ENCODE results near the gene SNRNP70. TPM values are rescaled to one million over a fixed set of nuclear protein-coding genes. Genes with fewer than 3 reads are reported as not detected.

The SNRNP70 gene
- polyA plus RNA-seq, 3 donors, result 27.4 to 360 (median 40.4) TPM

DNA sequence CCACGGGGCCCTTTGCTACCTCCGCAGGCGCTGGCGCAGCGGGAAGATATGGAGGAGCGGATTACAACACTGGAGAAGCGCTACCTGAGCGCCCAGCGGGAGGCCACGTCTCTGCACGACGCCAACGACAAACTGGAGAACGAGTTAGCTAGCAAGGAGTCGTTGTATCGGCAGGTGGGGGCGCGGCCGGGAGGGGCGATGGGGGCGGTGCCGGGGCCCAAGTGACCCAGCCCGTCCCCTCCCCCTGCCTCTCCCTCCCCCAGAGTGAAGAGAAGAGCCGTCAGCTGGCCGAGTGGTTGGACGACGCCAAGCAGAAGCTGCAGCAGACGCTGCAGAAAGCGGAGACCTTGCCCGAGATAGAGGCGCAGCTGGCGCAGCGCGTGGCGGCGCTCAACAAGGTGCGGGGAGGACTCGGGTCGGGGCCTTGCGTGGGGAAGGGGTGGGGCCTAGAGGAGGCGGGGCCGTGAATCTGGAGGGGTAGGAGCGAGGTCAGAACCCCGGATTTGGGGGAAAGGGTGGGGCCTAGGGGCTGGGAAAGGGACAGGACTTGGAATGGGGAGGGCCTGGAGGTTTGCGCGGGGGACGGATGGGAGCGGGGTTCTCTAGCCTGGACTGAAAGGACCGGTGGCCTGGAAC, 47.8 kb downstream of the SNRNP70 start:
- H3K36me3 Mint-ChIP-seq, result no peaks in the 10 kb centered on the region
- DNase-seq, result no peak
- H3K4me3 ChIP-seq (replicated peaks in 1 of 3; ENCODE audit: low read depth in 2 of 3, low read length in 3 of 3), result peak overlapping the region in 2 of 3 experiments; percentile 13 to 72
- peaks cover 15 to 35% of the 10 kb centered on the region in 2 donors for H3K4me1 ChIP-seq (ENCODE audit: control insufficient read depth in 1 of 2, insufficient read depth in 2 of 2, low read length in 2 of 2)
- peaks cover 0 to 17% of the 10 kb centered on the region in 2 donors for H3K27me3 ChIP-seq (ENCODE audit: control insufficient read depth in 2 of 2, insufficient read depth in 2 of 2, low read length in 2 of 2)
- peak overlapping the region; percentile 63 for H2AFZ ChIP-seq (ENCODE audit: insufficient read depth, low read depth, low read length, poor library complexity, severe bottlenecking)
- peak overlapping the region; percentile 21 for H3K9ac ChIP-seq (ENCODE audit: insufficient read depth, low read length, poor library complexity, severe bottlenecking)
- WGBS (ENCODE audit: insufficient coverage), result 25% methylated on average over 45 of the region's 49 CpGs
- peak overlapping the region; percentile 67 to 88 for H3K4me3 Mint-ChIP-seq
- peaks cover 18 to 32% (median 23%) of the 10 kb centered on the region in 7 donors for H3K9me3 Mint-ChIP-seq
- peak overlapping the region in 1 of 7 donors; percentile 55 for H3K27ac Mint-ChIP-seq
- H4K20me1 ChIP-seq (ENCODE audit: insufficient read depth, low read length), result no peaks in the 10 kb centered on the region
- peaks cover 24 to 35% (median 33%) of the 10 kb centered on the region in 3 donors for H3K27me3 Mint-ChIP-seq (ENCODE audit: low read depth in 3 of 3)
- peak overlapping the region; percentile 72 for H3K4me2 ChIP-seq (replicated peaks; ENCODE audit: extremely low read depth, low read length, poor library complexity, severe bottlenecking)
- peaks cover 0 to 18% of the 10 kb centered on the region in 2 donors for H3K9me3 ChIP-seq (replicated peaks in 1 of 2; ENCODE audit: control insufficient read depth in 1 of 2, insufficient read depth in 1 of 2, low read length in 2 of 2)
- H3K36me3 ChIP-seq (replicated peaks in 1 of 2; ENCODE audit: control insufficient read depth in 1 of 2, insufficient read depth in 2 of 2, low read length in 2 of 2), result no peaks in the 10 kb centered on the region
- H3K27ac ChIP-seq (ENCODE audit: low read depth in 1 of 2, low read length in 2 of 2), result no peak overlapping the region
- H3K79me2 ChIP-seq (ENCODE audit: insufficient read depth, low read length), result no peaks in the 10 kb centered on the region
- H3K4me1 Mint-ChIP-seq, result peaks cover 37% of the 10 kb centered on the region
- intact Hi-C loops (cut with micrococcal nuclease), result no loop called here
- TF ChIP-seq, protein P1, sequence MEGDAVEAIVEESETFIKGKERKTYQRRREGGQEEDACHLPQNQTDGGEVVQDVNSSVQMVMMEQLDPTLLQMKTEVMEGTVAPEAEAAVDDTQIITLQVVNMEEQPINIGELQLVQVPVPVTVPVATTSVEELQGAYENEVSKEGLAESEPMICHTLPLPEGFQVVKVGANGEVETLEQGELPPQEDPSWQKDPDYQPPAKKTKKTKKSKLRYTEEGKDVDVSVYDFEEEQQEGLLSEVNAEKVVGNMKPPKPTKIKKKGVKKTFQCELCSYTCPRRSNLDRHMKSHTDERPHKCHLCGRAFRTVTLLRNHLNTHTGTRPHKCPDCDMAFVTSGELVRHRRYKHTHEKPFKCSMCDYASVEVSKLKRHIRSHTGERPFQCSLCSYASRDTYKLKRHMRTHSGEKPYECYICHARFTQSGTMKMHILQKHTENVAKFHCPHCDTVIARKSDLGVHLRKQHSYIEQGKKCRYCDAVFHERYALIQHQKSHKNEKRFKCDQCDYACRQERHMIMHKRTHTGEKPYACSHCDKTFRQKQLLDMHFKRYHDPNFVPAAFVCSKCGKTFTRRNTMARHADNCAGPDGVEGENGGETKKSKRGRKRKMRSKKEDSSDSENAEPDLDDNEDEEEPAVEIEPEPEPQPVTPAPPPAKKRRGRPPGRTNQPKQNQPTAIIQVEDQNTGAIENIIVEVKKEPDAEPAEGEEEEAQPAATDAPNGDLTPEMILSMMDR (IDR thresholded peaks at IDR 0.05), result no peak

DNA sequence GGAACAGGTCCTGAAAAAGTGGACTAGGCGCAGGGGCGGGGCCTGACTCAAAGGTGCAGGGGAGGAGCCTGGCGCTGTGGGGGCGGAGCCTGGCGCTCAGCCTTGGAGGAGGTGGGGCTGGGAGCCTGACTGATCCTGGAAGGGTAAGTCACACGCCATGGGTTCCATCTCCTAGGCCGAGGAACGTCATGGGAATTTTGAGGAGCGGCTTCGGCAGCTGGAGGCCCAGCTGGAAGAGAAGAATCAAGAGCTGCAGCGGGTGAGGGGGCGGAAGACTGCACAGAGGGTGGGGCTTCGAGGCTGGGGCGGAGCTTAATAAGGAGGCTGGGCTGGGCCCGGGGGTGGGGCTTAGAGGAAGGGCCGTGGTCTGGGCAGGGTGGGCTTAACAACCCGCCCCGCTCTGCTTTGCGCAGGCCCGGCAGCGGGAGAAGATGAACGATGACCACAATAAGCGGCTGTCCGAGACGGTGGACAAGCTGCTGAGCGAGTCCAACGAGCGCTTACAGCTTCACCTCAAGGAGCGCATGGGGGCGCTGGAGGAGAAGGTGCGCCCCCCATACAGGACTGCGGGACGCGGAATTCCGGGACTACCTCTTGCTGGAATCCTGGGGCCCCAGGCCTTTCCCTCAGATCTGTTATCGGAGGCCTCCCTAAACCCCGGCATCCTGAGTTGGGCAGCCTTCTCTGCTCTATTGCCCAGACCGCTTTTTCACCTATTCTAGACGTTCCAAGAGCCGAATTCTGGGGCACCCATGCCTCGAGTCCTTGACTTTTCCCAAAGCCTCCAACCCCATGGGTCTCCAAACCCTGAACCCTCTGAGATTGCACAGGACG, 48.6 kb downstream of the SNRNP70 start:
- no peak overlapping the region for H3K27ac ChIP-seq (ENCODE audit: low read depth in 1 of 2, low read length in 2 of 2)
- peak overlapping the region; percentile 63 for H2AFZ ChIP-seq (ENCODE audit: insufficient read depth, low read depth, low read length, poor library complexity, severe bottlenecking)
- H3K4me3 Mint-ChIP-seq, result peak overlapping the region; percentile 67 to 88
- peak overlapping the region in 2 of 3 experiments; percentile 13 to 72 for H3K4me3 ChIP-seq (replicated peaks in 1 of 3; ENCODE audit: low read depth in 2 of 3, low read length in 3 of 3)
- TF ChIP-seq, protein P1 (IDR thresholded peaks at IDR 0.05), result no peak
- no peaks in the 10 kb centered on the region for H4K20me1 ChIP-seq (ENCODE audit: insufficient read depth, low read length)
- intact Hi-C loops (cut with micrococcal nuclease), result no loop called here
- H3K27ac Mint-ChIP-seq, result peak overlapping the region in 3 of 7 donors; percentile 35 to 52 (median 42)
- peak overlapping the region; percentile 72 for H3K4me2 ChIP-seq (replicated peaks; ENCODE audit: extremely low read depth, low read length, poor library complexity, severe bottlenecking)
- 32% methylated on average over 42 of the region's 42 CpGs for WGBS (ENCODE audit: insufficient coverage)
- H3K27me3 Mint-ChIP-seq (ENCODE audit: low read depth in 3 of 3), result peaks cover 22 to 33% (median 30%) of the 10 kb centered on the region in 3 donors
- peaks cover 29% of the 10 kb centered on the region for H3K4me1 Mint-ChIP-seq
- peaks cover 0 to 17% of the 10 kb centered on the region in 2 donors for H3K27me3 ChIP-seq (ENCODE audit: control insufficient read depth in 2 of 2, insufficient read depth in 2 of 2, low read length in 2 of 2)
- no peaks in the 10 kb centered on the region for H3K36me3 Mint-ChIP-seq
- peaks cover 13 to 32% (median 20%) of the 10 kb centered on the region in 7 donors for H3K9me3 Mint-ChIP-seq
- DNase-seq, result peak in 2 of 3 donors; percentile 24 to 31
- H3K9ac ChIP-seq (ENCODE audit: insufficient read depth, low read length, poor library complexity, severe bottlenecking), result peak overlapping the region; percentile 21
- peaks cover 0 to 18% of the 10 kb centered on the region in 2 donors for H3K9me3 ChIP-seq (replicated peaks in 1 of 2; ENCODE audit: control insufficient read depth in 1 of 2, insufficient read depth in 1 of 2, low read length in 2 of 2)
- H3K36me3 ChIP-seq (replicated peaks in 1 of 2; ENCODE audit: control insufficient read depth in 1 of 2, insufficient read depth in 2 of 2, low read length in 2 of 2), result no peaks in the 10 kb centered on the region
- no peaks in the 10 kb centered on the region for H3K79me2 ChIP-seq (ENCODE audit: insufficient read depth, low read length)
- H3K4me1 ChIP-seq (ENCODE audit: control insufficient read depth in 1 of 2, insufficient read depth in 2 of 2, low read length in 2 of 2), result peaks cover 15 to 27% of the 10 kb centered on the region in 2 donors

Measured in CD14-positive monocyte (primary cell).